ENCODE results near the gene CTNNBL1. TPM values are rescaled to one million over a fixed set of nuclear protein-coding genes. Genes with fewer than 3 reads are reported as not detected.

Gene CTNNBL1
- total and polyA plus RNA-seq, 12 donors, result 5.5 to 75.5 (median 37.7) TPM

GRCh38 chr20:37733416-37733815 is 39.6 kb downstream of the CTNNBL1 start:
- no peak overlapping the region for H3K4me3 ChIP-seq
- DNase-seq, result no peak
- no peaks in the 10 kb centered on the region for H3K9me3 ChIP-seq (replicated peaks in 1 of 3)
- WGBS, 4 donors, result 81 to 91% (median 90%) methylated on average over 4 of the region's 4 CpGs
- TF ChIP-seq CTCF (IDR thresholded peaks at IDR 0.05) (no peak), POLR2A (IDR thresholded peaks at IDR 0.05) (no peak)
- no peaks in the 10 kb centered on the region for H3K27me3 ChIP-seq
- H3K4me1 ChIP-seq (replicated peaks in 1 of 2), result peaks cover 0 to 23% of the 10 kb centered on the region in 2 donors
- intact Hi-C loops (cut with DNase I), result no loop called here
- H3K27ac ChIP-seq, result no peak overlapping the region
- H3K36me3 ChIP-seq (replicated peaks in 1 of 2), result peaks cover 0 to 9% of the 10 kb centered on the region in 2 donors

GRCh38 chr20:37734228-37734985 is 40.6 kb downstream of the CTNNBL1 start:
- 66 to 74% (median 69%) methylated on average over 8 of the region's 8 CpGs for WGBS, 4 donors
- no peak for DNase-seq
- Histone ChIP-seq H3K9me3 (replicated peaks in 1 of 3) (no peaks in the 10 kb centered on the region), H3K27me3 (no peaks in the 10 kb centered on the region), H3K4me3 (no peak overlapping the region), H3K27ac (peak overlapping the region in 2 of 5 donors; percentile 17 to 20), H3K36me3 (replicated peaks in 1 of 2) (peaks cover 0 to 9% of the 10 kb centered on the region in 2 donors), H3K4me1 (replicated peaks in 1 of 2) (peaks cover 0 to 22% of the 10 kb centered on the region in 2 donors)
- intact Hi-C loops (cut with DNase I), result no loop called here
- TF ChIP-seq POLR2A (IDR thresholded peaks at IDR 0.05), result no peak
- no peak for TF ChIP-seq CTCF (IDR thresholded peaks at IDR 0.05)

- Histone ChIP-seq H3K36me3 (replicated peaks in 1 of 2) (peaks cover 0 to 9% of the 10 kb centered on the region in 2 donors), H3K4me1 (replicated peaks in 1 of 2) (peaks cover 0 to 22% of the 10 kb centered on the region in 2 donors), H3K9me3 (replicated peaks in 1 of 3) (no peaks in the 10 kb centered on the region), H3K27me3 (no peaks in the 10 kb centered on the region), H3K4me3 (no peak overlapping the region), H3K27ac (no peak overlapping the region)
- intact Hi-C loops (cut with DNase I), result no loop called here
- no peak for TF ChIP-seq CTCF (IDR thresholded peaks at IDR 0.05)
- TF ChIP-seq POLR2A (IDR thresholded peaks at IDR 0.05), result no peak
- DNase-seq, result no peak
Measured at GRCh38 chr20:37735541-37735940, 41.7 kb downstream of the CTNNBL1 start.

DNA sequence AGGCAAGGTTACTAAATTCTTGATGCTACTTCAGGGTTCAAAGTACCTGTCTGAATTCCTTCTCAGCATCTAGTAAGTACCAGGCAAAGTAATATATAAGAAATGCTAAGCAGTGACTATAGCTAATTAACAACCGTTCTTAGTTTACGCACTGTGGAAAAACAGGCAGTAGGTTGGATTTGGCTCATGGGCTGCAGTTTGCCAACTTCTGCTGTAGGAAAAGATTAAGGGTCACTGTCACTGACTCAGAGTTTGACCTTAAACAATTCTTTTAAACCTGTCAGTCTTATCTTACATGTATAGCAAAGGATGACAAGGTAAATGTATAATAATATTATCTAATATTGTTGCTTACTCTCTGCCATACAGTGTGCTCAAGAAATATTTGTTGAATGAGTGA is 42.3 kb downstream of the CTNNBL1 start:
- DNase-seq, result peak in 1 of 7 donors; percentile 5
- intact Hi-C loops (cut with DNase I), result no loop called here
- WGBS, 4 donors, result 66 to 76% (median 71%) methylated on average over 2 of the region's 2 CpGs
- H3K36me3 ChIP-seq (replicated peaks in 1 of 2), result peaks cover 0 to 9% of the 10 kb centered on the region in 2 donors
- peaks cover 0 to 22% of the 10 kb centered on the region in 2 donors for H3K4me1 ChIP-seq (replicated peaks in 1 of 2)
- TF ChIP-seq CTCF (IDR thresholded peaks at IDR 0.05) (no peak), POLR2A (IDR thresholded peaks at IDR 0.05) (no peak)
- no peak overlapping the region for H3K27ac ChIP-seq
- no peaks in the 10 kb centered on the region for H3K9me3 ChIP-seq (replicated peaks in 1 of 3)
- no peak overlapping the region for H3K4me3 ChIP-seq
- no peaks in the 10 kb centered on the region for H3K27me3 ChIP-seq
